ENCODE measurements around the gene EPS15. TPM values are rescaled to one million over a fixed set of nuclear protein-coding genes. Genes with fewer than 3 reads are reported as not detected.

EPS15 gene
- total and polyA plus RNA-seq, 2 donors (not counting 1 experiment from before 2014, with no cell fraction given): 40.3 to 151 TPM

DNA sequence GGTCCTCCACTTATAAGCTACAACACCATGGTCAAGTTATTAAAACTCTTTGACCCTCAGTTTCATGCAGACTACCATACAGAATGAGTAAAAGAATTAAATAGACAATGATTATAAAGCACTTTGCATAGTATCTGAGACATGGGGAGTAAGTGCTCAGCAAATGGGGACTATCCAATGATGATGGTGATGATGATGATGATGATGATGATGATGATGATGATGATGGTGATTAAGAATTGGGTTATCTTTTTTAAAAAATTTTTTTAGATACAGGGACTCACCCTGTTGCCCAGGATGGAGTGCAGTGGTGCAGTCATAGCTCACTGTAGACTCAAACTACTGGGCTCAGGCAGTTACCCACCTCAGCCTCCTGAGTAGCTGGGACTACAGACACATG is 8.1 kb upstream of the EPS15 start:
- POLR2A ChIA-PET: no interaction called here
- Histone ChIP-seq H3K4me1 (ENCODE audit: control insufficient read depth in 2 of 2, insufficient read depth in 2 of 2, low read length in 2 of 2) (no peaks in the 10 kb centered on the region), H3K27me3 (replicated peaks in 1 of 4; ENCODE audit: control extremely low read depth in 1 of 4, control insufficient read depth in 3 of 4, insufficient read depth in 4 of 4, low read length in 3 of 4) (no peaks in the 10 kb centered on the region), H3K4me3 (ENCODE audit: control extremely low read depth in 1 of 5, extremely low read depth in 1 of 5, insufficient read depth in 1 of 5, low read depth in 2 of 5, low read length in 4 of 5) (no peak overlapping the region), H4K20me1 (ENCODE audit: control insufficient read depth, insufficient read depth, low read length, poor library complexity, severe bottlenecking) (no peaks in the 10 kb centered on the region), H2AFZ (ENCODE audit: insufficient read depth, low read depth, low read length, poor library complexity, severe bottlenecking) (no peak overlapping the region), H3K27ac (ENCODE audit: low read length in 2 of 2) (no peak overlapping the region), H3K4me2 (replicated peaks; ENCODE audit: low read depth, low read length, poor library complexity, severe bottlenecking) (no peak overlapping the region), H3K9me3 (ENCODE audit: control extremely low read depth in 1 of 3, control insufficient read depth in 2 of 3, insufficient read depth in 1 of 3, low read length in 2 of 3) (no peaks in the 10 kb centered on the region), H3K36me3 (replicated peaks in 1 of 2; ENCODE audit: control extremely low read depth in 1 of 2, control insufficient read depth in 1 of 2, extremely low read depth in 1 of 2, insufficient read depth in 2 of 2, low read length in 1 of 2) (no peaks in the 10 kb centered on the region), H3K9ac (ENCODE audit: low read length) (no peak overlapping the region), H3K79me2 (ENCODE audit: control insufficient read depth, insufficient read depth, low read length) (no peaks in the 10 kb centered on the region)
- peaks cover 7% of the 10 kb centered on the region for H3K4me1 Mint-ChIP-seq
- H3K4me3 Mint-ChIP-seq: no peak overlapping the region
- ATAC-seq (ENCODE audit: low read depth) (no peak), DNase-seq (no peak)
- H3K9me3 Mint-ChIP-seq (ENCODE audit: insufficient read depth): no peaks in the 10 kb centered on the region
- TF ChIP-seq CTCF (IDR thresholded peaks at IDR 0.05): no peak
- TF ChIP-seq EZH2 (IDR thresholded peaks at IDR 0.05; ENCODE audit: borderline replicate concordance, insufficient read depth, low read depth, low read length, poor library complexity, severe bottlenecking): no peak
- CTCF ChIA-PET: interaction anchor here (2.1 kb wide), 1 partner anchor 8 kb away, joined by 11 read pairs; no protein-coding TSS in a partner anchor
- intact Hi-C loops (cut with micrococcal nuclease): no loop called here
- no peak overlapping the region for H3K27ac Mint-ChIP-seq
- H3K27me3 Mint-ChIP-seq: no peaks in the 10 kb centered on the region

- no peak for ATAC-seq (ENCODE audit: low read depth)
- intact Hi-C loops (cut with micrococcal nuclease): no loop called here
- no peak for DNase-seq
- POLR2A ChIA-PET: no interaction called here
- H3K27ac Mint-ChIP-seq: no peak overlapping the region
- Histone ChIP-seq H3K4me3 (ENCODE audit: control extremely low read depth in 1 of 5, extremely low read depth in 1 of 5, insufficient read depth in 1 of 5, low read depth in 2 of 5, low read length in 4 of 5) (no peak overlapping the region), H3K4me2 (replicated peaks; ENCODE audit: low read depth, low read length, poor library complexity, severe bottlenecking) (no peak overlapping the region), H3K27me3 (replicated peaks in 1 of 4; ENCODE audit: control extremely low read depth in 1 of 4, control insufficient read depth in 3 of 4, insufficient read depth in 4 of 4, low read length in 3 of 4) (no peaks in the 10 kb centered on the region), H3K9ac (ENCODE audit: low read length) (no peak overlapping the region), H3K4me1 (ENCODE audit: control insufficient read depth in 2 of 2, insufficient read depth in 2 of 2, low read length in 2 of 2) (no peaks in the 10 kb centered on the region), H3K9me3 (ENCODE audit: control extremely low read depth in 1 of 3, control insufficient read depth in 2 of 3, insufficient read depth in 1 of 3, low read length in 2 of 3) (no peaks in the 10 kb centered on the region), H3K79me2 (ENCODE audit: control insufficient read depth, insufficient read depth, low read length) (no peaks in the 10 kb centered on the region), H2AFZ (ENCODE audit: insufficient read depth, low read depth, low read length, poor library complexity, severe bottlenecking) (no peak overlapping the region), H3K36me3 (replicated peaks in 1 of 2; ENCODE audit: control extremely low read depth in 1 of 2, control insufficient read depth in 1 of 2, extremely low read depth in 1 of 2, insufficient read depth in 2 of 2, low read length in 1 of 2) (no peaks in the 10 kb centered on the region), H4K20me1 (ENCODE audit: control insufficient read depth, insufficient read depth, low read length, poor library complexity, severe bottlenecking) (no peaks in the 10 kb centered on the region), H3K27ac (ENCODE audit: low read length in 2 of 2) (no peak overlapping the region)
- H3K27me3 Mint-ChIP-seq: no peaks in the 10 kb centered on the region
- H3K9me3 Mint-ChIP-seq (ENCODE audit: insufficient read depth): no peaks in the 10 kb centered on the region
- WGBS (ENCODE audit: insufficient coverage): 86% methylated on average over 1 of the region's 3 CpGs
- CTCF ChIA-PET: interaction anchor here (2.1 kb wide), 1 partner anchor 9 kb away, joined by 11 read pairs; no protein-coding TSS in a partner anchor
- no peak for TF ChIP-seq CTCF (IDR thresholded peaks at IDR 0.05)
- TF ChIP-seq EZH2 (IDR thresholded peaks at IDR 0.05; ENCODE audit: borderline replicate concordance, insufficient read depth, low read depth, low read length, poor library complexity, severe bottlenecking): no peak
- H3K4me1 Mint-ChIP-seq: peaks cover 7% of the 10 kb centered on the region
- H3K4me3 Mint-ChIP-seq: no peak overlapping the region
These were observed 7.2 kb upstream of the EPS15 start for GRCh38 chr1:51526248-51526647.

Data from B cell (primary cell).